Glutamatergic neuron (in vitro differentiated cells): Measurements from ENCODE around the gene TAF8. TPM values are rescaled to one million over a fixed set of nuclear protein-coding genes. Genes with fewer than 3 reads are reported as not detected.

Experiments used
- DNase-seq: peaks from one replicate; pipeline ENCODE4 v3.0.0; 2022
- H3K27ac Mint-ChIP-seq: one replicate; pipeline ENCODE4 v1.8.0; 2020; ENCODE audit warnings: mild to moderate bottlenecking, mixed read lengths, inconsistent platforms; ENCODE audit not compliant: unreplicated experiment
- H3K27me3 Mint-ChIP-seq: one replicate; pipeline ENCODE4 v1.8.0; 2020; ENCODE audit warnings: mild to moderate bottlenecking, moderate library complexity, mixed read lengths, inconsistent platforms; ENCODE audit not compliant: unreplicated experiment
- H3K36me3 Mint-ChIP-seq: one replicate; pipeline ENCODE4 v1.8.0; 2020; ENCODE audit warnings: mild to moderate bottlenecking, mixed read lengths, inconsistent platforms; ENCODE audit not compliant: unreplicated experiment
- H3K4me1 Mint-ChIP-seq: one replicate; pipeline ENCODE4 v1.8.0; 2020; ENCODE audit warnings: mild to moderate bottlenecking, low read depth, mixed read lengths, inconsistent platforms; ENCODE audit not compliant: unreplicated experiment
- H3K4me3 Mint-ChIP-seq: one replicate; pipeline ENCODE4 v1.8.0; 2020; ENCODE audit warnings: mild to moderate bottlenecking, mixed read lengths, inconsistent platforms; ENCODE audit not compliant: unreplicated experiment
- H3K9me3 Mint-ChIP-seq: one replicate; pipeline ENCODE4 v1.8.0; 2020; ENCODE audit warnings: mild to moderate bottlenecking, moderate library complexity, mixed read lengths, inconsistent platforms; ENCODE audit not compliant: unreplicated experiment
- total RNA-seq: library from RNA; stranded (reverse); fragmentation: NEBNext Ultra II Directional; extraction: Animal tissue kit (Norgen Biotek cat#: 25700); gene quantifications from one replicate; pipeline ENCODE4 v1.2.1, GENCODE V29; 2021; ENCODE audit not compliant: unreplicated experiment
- TF ChIP-seq, protein P1 (sequence below): fragments of 200-600 bp; sonication (generic); IDR thresholded peaks from one replicate; pipeline ENCODE4 v1.5.0; 2021; ENCODE audit not compliant: partially characterized antibody, unreplicated experiment

TAF8 gene
- total RNA-seq, 1 donor from 2014 or later, result 16.2 TPM

DNA sequence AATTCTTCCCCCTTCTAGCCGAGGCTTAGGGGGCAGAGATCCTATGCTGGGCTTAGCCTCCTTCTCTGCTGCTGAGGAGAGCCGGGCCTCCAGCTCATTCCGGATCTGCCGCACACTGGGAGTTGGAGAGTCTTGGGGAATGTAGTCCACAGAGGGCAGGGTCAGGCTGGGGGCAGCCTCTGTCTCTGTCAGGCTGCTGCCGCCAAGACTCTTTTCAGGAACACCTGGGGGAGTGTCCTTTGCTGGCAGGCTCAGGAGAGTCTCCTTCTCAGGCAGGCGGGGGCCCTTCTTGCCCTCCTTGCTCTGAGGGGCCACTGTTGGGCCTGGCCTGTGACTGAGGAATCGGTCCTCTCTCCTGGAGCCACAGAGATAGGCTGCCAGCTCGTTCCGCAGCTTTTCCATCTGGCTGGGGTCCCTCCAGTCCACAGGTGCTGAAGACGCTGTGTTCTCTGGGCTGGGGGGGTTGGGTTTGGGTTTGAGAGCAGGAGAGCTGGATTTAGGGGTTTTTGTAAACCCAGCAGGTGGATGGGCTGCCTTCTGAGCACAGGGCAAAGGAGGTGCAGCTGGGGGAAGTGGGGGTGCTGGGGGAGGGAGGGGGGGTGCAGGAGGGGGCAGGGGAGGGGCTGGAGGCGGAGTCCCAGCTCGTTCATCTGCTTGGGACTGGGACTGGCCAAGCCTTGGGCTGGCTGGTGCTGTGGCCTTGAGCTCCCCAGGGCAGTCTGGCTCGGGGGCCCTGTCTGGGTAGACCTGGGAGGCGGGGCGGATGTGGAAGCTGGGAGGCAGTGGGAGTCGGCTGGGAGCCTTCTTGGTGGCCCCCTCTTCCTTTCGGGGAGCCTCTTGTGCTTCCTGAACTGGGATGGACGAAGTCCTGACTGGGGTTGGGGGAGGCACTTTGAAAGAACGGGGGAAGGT, 56.0 kb downstream of the TAF8 start:
- TF ChIP-seq, protein P1, sequence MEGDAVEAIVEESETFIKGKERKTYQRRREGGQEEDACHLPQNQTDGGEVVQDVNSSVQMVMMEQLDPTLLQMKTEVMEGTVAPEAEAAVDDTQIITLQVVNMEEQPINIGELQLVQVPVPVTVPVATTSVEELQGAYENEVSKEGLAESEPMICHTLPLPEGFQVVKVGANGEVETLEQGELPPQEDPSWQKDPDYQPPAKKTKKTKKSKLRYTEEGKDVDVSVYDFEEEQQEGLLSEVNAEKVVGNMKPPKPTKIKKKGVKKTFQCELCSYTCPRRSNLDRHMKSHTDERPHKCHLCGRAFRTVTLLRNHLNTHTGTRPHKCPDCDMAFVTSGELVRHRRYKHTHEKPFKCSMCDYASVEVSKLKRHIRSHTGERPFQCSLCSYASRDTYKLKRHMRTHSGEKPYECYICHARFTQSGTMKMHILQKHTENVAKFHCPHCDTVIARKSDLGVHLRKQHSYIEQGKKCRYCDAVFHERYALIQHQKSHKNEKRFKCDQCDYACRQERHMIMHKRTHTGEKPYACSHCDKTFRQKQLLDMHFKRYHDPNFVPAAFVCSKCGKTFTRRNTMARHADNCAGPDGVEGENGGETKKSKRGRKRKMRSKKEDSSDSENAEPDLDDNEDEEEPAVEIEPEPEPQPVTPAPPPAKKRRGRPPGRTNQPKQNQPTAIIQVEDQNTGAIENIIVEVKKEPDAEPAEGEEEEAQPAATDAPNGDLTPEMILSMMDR, result no peak
- no peak for DNase-seq
- peaks cover 10% of the 10 kb centered on the region for H3K9me3 Mint-ChIP-seq

DNA sequence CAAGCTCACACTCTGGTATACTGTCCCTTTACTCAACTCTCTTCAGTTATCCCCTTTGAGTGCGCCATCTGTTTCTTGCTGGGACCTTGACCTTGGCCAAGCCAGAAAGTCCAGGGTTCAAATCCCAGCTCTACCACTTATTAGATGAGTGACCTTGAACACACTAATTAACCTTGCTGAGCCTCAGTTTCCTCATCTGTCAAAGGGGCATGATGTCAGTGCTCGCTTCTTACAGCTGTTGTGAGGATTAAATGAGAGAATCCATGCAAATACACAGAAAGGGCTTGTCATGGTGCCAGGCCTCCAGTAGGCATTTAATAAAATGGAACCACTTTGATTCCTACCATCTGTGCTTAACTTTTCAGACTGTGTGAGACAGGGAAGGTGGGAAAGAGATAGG, 57.7 kb downstream of the TAF8 start:
- no peak overlapping the region for H3K4me3 Mint-ChIP-seq
- H3K27ac Mint-ChIP-seq, result no peak overlapping the region
- TF ChIP-seq, protein P1, result no peak
- H3K9me3 Mint-ChIP-seq, result peaks cover 7% of the 10 kb centered on the region
- H3K27me3 Mint-ChIP-seq, result peaks cover 5% of the 10 kb centered on the region
- peaks cover 1% of the 10 kb centered on the region for H3K4me1 Mint-ChIP-seq
- no peak for DNase-seq
- H3K36me3 Mint-ChIP-seq, result no peaks in the 10 kb centered on the region

More for the DNA sequence above, 56.0 kb downstream of the TAF8 start:
- Mint-ChIP-seq H3K27me3 (peaks cover 6% of the 10 kb centered on the region), H3K36me3 (no peaks in the 10 kb centered on the region), H3K27ac (no peak overlapping the region), H3K4me1 (peaks cover 1% of the 10 kb centered on the region), H3K4me3 (no peak overlapping the region)

DNA sequence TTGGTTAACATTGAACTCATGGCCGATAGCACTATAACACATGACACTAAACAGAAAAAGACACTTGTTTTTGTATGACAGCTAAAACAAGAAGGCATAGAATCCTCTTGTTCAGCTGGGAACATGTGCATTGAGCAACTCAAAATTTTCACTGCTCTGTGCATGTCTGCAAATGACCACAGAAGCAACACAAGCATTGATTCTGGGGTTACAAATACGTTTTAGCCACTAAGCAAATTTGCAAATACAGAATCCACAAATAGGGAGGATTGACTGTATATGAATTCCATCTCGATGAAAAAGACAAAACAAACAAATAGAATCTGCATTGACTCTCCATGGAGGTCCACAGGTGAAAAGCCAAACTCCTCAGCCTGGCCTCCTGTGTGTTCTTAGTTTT, 60.4 kb downstream of the TAF8 start:
- TF ChIP-seq, protein P1, result no peak
- no peak for DNase-seq
- no peaks in the 10 kb centered on the region for H3K4me1 Mint-ChIP-seq
- no peak overlapping the region for H3K27ac Mint-ChIP-seq
- H3K36me3 Mint-ChIP-seq, result no peaks in the 10 kb centered on the region
- H3K4me3 Mint-ChIP-seq, result no peak overlapping the region
- peaks cover 2% of the 10 kb centered on the region for H3K27me3 Mint-ChIP-seq
- H3K9me3 Mint-ChIP-seq, result peaks cover 2% of the 10 kb centered on the region

DNA sequence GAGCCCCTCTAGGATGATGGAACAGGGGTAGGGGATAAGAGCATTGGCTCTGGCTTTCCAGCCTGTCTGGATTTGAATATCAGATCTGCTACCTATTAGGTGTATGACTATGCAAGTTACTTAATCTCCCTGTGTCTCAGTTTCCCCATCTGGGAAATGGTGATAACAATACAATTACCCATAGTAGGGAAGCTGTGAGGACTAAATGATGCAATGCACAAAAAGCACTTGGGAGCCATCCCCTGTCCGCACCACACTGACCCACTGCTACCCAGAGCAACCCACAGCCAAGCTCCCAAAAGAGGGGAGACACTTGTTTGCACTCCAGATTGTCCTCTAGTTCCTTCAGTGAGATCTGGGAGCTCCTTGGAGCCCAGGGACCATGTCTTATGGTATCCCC, 62.0 kb downstream of the TAF8 start:
- no peak overlapping the region for H3K27ac Mint-ChIP-seq
- H3K4me3 Mint-ChIP-seq, result no peak overlapping the region

More for the DNA sequence above, 62.0 kb downstream of the TAF8 start:
- TF ChIP-seq, protein P1, result no peak
- no peaks in the 10 kb centered on the region for H3K4me1 Mint-ChIP-seq
- peaks cover 2% of the 10 kb centered on the region for H3K9me3 Mint-ChIP-seq
- H3K36me3 Mint-ChIP-seq, result no peaks in the 10 kb centered on the region
- H3K27me3 Mint-ChIP-seq, result peaks cover 2% of the 10 kb centered on the region
- no peak for DNase-seq
